NCI-H2029 (cell line): ENCODE measurements around the gene NLRP5.
A peak's percentile ranks its signal among the peaks of the same experiment; 100 is the strongest.
"Not testable (repeated sequence)": the region's sequence is repeated elsewhere in the genome, so short reads cannot be mapped to it uniquely, and the experiment has no call there.

Experiments used
- DNase-seq: peaks from one replicate; lab custom pipeline; 2025; lab: John Stamatoyannopoulos, UW

NLRP5 gene

DNA sequence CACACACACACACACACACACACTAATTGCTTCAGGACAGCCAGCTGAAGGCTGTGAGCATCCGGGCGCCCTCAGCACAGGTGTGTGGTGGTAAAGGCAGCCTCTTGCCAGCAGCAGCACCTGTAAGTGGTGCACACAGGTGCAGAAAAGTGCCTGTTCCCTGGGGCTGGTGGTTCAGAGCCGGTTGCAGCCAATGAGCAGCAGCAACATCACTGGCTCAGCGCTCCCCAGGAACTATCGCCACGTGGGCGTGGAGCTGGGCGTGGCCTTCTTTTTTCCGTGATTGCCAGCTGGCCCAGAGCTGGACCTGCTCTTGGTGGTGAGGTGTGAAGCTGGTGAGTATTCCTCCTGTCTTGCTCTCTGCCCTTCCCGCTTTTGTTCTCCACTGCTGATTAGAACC, at the start of gene NLRP5:
Gene NLRP5, plus strand, starts transcription at position 289 of the 400 bp plus-strand sequence.
- no peak for DNase-seq

GRCh38 chr19:55939206-55939605, 47.4 kb upstream of the NLRP5 start:
- DNase-seq: no peak

GRCh38 chr19:55940306-55940705, 46.3 kb upstream of the NLRP5 start:
- DNase-seq: no peak

DNA sequence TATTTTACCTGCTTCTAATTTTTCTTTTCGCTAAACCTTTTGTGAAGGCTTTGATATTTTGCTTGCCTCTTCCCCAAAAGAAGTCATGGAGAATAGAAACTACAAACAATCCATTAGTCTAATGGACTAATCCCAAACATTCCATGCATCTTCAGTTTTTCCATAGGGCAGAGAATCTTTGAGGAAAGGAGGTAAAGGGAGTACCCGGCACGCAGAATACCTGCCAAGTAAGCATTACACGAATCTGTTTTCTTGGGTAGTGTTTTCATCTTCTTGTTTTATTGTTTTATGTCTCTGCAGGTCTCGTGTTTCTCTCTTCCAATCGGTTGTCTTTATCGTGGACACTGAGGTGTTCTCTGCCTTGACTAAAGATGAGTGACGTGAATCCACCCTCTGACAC, 39.0 kb upstream of the NLRP5 start, which contains the start of gene NLRP8:
Gene NLRP8, plus strand, starts transcription at position 301 of the 400 bp plus-strand sequence.
- DNase-seq: no peak

- DNase-seq: not testable (repeated sequence)
Observed at GRCh38 chr19:55950566-55950965, 36.0 kb upstream of the NLRP5 start.

GRCh38 chr19:55956431-55956830, 30.1 kb upstream of the NLRP5 start:
- DNase-seq: no peak

GRCh38 chr19:55958356-55958755, 28.2 kb upstream of the NLRP5 start:
- no peak for DNase-seq

- no peak for DNase-seq
Observed at GRCh38 chr19:55959996-55960675, 26.4 kb upstream of the NLRP5 start.

GRCh38 chr19:55962186-55962585, 24.4 kb upstream of the NLRP5 start:
- DNase-seq: no peak

GRCh38 chr19:55973982-55974381, 12.6 kb upstream of the NLRP5 start:
- DNase-seq: no peak

DNA sequence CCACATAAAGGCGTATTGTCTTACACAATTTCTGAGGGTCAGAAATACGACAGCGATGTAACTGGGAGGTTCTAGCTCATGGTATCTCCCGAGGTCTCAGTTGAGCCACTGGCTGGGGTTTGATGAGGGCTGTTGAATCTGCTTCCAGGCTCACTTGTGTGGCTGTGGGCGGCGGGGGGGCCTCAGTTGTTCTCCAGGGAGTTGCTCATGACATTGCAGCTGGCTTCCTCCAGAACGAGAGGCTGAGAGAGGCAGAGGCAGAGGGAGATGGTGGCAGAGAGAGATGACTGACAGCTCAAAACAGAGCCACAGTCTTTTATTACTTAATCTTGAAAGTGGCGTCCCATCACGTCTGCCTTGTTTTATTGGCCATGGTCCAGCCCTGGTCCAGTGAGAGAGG, 6.2 kb upstream of the NLRP5 start:
- DNase-seq: no peak

DNA sequence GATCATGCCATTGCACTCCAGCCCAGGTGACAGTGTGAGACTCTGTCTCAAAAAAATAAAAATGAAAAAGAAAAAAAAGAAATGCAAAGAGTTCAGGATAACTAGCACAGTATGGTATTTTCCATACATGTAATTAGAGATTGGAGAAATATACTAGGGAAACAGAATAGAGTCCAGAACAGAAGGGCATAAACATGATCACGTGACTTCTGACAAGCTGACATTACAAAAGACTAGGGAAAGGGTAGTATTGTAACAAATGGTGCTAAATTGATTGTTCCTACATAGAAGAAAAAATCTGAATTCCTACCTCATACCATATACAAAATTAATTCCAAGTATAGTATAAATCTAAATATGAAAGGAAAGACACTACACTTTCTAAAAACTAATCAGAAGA, 1.3 kb upstream of the NLRP5 start:
- DNase-seq: no peak

DNA sequence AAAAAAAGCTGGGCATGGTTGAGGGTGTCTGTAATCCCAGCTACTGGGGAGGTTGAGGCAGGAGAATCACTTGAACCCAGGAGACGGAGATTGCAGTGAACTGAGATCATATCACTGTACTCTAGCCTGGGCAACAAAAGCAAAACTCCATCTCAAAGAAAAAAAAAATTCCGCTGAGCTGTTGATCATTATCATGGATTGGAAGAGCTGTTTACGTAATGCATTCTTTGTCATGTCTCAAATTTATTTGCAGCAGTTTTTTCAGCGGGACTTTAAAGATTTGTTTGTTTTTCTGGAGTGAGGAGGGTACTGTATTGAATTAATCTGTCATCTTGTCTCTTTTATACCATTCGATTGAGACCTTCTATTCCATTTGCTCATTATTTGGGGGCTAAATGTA, 4.3 kb downstream of the NLRP5 start:
- no peak for DNase-seq

DNA sequence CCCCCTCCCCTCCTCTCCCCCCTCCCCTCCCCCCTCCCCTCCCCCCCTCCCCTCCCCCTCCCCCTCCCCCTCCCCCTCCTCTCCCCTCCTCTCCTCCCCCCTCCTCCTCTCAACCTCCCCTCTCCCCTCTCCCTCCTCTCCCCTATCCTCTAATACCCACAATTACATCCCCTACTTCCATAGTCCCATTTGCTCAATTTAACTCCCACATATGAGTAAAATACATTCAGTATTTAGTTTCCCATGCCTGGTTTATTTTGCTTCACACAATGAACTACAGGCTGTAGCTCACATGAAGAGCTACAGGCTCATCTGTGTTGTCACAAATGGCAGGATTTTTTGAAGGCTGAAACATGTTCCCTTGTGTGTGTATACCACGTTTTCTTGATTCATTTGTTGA, 6.9 kb downstream of the NLRP5 start:
- no peak for DNase-seq

- DNase-seq: no peak
Observed at GRCh38 chr19:56014765-56015164, 28.2 kb downstream of the NLRP5 start.

- DNase-seq: no peak
Observed at GRCh38 chr19:56015756-56016155, 29.2 kb downstream of the NLRP5 start.

DNA sequence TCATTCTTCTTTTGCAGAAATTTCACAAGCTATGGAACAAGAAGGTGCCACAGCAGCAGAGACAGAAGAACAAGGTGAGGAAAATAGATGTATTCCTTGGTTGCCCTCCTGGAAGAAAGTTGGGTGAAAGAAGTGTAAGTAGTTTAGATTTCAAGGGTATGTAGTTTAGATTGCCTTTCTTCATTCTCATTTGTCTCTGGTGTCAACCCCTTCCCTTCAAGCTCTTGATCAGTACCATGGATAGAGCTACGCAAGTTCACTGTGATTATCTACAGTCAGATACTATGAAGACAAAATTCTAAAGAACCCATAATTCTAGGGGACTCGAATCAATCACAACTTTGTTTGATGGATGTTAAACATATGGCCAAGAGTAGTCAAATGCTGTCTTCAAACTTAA, 32.8 kb downstream of the NLRP5 start:
- not testable (repeated sequence) for DNase-seq

DNA sequence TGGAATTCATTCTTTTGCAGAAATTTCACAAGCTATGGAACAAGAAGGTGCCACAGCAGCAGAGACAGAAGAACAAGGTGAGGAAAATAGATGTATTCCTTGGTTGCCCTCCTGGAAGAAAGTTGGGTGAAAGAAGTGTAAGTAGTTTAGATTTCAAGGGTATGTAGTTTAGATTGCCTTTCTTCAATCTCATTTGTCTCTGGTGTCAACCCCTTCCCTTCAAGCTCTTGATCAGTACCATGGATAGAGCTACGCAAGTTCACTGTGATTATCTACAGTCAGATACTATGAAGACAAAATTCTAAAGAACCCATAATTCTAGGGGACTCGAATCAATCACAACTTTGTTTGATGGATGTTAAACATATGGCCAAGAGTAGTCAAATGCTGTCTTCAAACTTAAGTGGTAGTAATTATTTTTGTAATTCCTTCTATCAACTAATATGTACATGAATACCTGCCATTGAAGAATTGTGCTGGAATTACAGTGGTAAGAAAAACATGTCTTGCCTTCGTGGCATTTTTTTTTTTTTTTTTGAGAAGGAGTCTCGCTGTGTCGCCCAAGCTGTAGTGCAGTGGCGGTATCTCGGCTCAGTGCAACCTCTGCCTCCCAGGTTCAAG, 33.9 kb downstream of the NLRP5 start:
- not testable (repeated sequence) for DNase-seq

- DNase-seq: no peak
Observed at GRCh38 chr19:56026769-56027168, 40.2 kb downstream of the NLRP5 start.

DNA sequence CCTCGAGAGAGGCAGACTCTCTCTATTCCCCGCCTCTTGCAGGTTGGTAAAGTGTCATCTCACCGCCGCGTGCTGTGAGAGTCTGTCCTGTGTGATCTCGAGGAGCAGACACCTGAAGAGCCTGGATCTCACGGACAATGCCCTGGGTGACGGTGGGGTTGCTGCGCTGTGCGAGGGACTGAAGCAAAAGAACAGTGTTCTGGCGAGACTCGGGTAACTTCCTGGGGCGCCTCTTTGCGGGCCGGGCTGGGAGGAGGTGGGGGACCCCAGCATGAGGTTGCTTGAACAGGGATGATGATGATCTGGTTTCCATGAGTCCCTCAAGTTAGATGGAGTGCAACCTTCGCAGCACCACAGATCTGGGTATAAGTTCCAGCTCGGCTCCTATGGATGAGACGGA, 67.0 kb downstream of the NLRP5 start:
- no peak for DNase-seq

DNA sequence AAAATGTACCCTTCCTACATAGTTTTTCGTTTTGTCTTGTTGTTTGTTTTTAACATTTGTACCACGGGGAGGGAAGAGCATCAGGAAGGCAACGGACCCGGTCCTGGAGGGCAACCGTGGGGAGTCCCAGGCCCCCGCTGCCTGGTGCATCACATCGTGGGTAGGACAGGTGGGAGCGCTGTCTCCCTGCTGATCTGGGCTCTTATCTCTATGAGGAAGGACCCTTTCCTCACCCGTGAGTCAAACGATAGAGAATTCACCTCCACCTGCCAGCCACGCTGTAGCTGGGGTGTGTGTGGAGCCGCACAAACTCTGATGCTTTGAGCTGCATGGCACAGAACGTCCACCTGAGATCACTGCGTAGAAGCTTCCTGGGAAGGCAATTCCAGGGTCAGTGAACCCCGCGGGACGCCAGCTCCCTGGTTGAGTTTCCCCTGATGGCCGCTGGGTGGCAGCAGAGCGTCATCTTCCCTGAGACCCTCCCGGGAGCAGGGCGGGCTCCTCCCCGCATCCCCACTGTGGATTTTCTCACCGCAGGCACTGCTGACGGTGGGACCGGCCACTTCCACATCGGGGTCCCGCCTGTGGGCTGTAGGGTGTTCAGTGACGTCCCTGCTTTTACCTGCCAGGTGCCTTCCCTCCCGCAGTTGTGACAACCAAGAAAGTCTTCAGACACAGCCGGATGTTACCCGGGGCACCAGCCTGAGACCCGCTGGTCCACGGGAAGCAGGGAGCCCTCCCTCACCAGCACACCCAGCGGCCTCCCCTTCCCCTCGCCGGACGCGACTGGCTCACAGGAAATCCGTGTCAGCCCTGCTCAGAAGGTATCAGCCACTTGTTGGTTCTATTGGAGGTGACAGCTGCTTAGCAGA, 79.8 kb downstream of the NLRP5 start:
- peak; percentile 6 for DNase-seq

DNA sequence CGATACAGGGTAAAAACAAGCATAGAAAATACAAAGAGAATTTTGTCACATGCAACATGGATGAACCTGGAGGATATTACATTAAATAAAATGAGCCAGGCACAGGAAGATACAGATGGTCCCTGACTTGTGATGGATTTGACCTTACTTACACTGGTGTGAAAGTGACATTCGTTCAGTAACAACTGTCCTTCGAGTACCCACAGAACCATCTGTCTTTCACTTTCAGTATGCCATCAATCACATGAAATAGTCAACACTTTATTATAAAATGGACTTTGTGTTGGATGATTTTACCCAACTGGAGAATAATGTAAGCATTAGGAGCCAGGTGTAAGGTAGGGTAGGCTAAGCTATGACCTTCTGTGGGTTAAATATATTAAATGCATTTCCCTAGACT, 83.1 kb downstream of the NLRP5 start:
- DNase-seq: no peak

GRCh38 chr19:56071151-56071550, 84.6 kb downstream of the NLRP5 start:
- DNase-seq: no peak
